ENCODE measurements around the gene RPRD2. TPM values are rescaled to one million over a fixed set of nuclear protein-coding genes. Genes with fewer than 3 reads are reported as not detected.

The RPRD2 gene
- polyA plus RNA-seq, 1 donor (not counting 4 experiments of a cell fraction or from before 2014, with no cell fraction given), result 9.1 TPM

DNA sequence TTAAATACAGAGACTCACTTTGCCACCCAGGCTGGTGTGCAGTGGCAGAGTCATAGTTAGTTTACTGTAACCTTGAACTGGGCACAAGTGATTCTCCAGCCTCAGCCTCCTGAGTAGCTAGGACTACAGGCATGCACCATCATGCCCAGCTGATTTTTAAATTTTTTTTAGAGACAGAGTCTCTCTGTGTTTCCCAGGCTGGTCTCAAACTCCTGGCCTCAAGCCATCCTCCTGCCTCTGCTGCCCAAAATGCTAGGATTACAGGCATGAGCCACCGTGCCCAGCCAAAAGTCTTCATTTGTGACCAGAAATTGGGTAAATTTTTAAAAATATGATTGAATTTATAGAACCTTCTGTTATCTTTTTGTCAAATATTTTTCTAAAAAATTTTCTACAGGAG lies 105.3 kb downstream of the RPRD2 start:
- dilution Hi-C loops (cut with MboI; ENCODE audit: extremely low pct_ligation_motif_present, low sequenced_read_pairs), result no loop called here
- Histone ChIP-seq H3K4me1 (ENCODE audit: control insufficient read depth, extremely low read depth, insufficient read depth, low read length) (peaks cover 2% of the 10 kb centered on the region), H3K9me3 (ENCODE audit: control insufficient read depth, low read depth, low read length) (no peaks in the 10 kb centered on the region), H3K9ac (ENCODE audit: control insufficient read depth, extremely low read depth, insufficient read depth, low read length) (no peak overlapping the region), H3K36me3 (ENCODE audit: control insufficient read depth in 2 of 2, extremely low read depth in 1 of 2, insufficient read depth in 2 of 2, low read length in 2 of 2) (peaks cover 8 to 17% of the 10 kb centered on the region in 2 experiments), H4K20me1 (ENCODE audit: control insufficient read depth, extremely low read depth, insufficient read depth, low read length) (no peaks in the 10 kb centered on the region), H2AFZ (ENCODE audit: control insufficient read depth, low read length) (no peak overlapping the region), H3K79me2 (ENCODE audit: control insufficient read depth, insufficient read depth, low read length) (no peaks in the 10 kb centered on the region), H3K27me3 (ENCODE audit: control insufficient read depth, extremely low read depth, insufficient read depth, low read length) (no peaks in the 10 kb centered on the region), H3K4me2 (ENCODE audit: control insufficient read depth, extremely low read depth, insufficient read depth, low read depth, low read length) (no peak overlapping the region), H3K9me1 (ENCODE audit: control insufficient read depth, extremely low read depth, insufficient read depth, low read length) (no peaks in the 10 kb centered on the region), H3K27ac (ENCODE audit: control insufficient read depth, insufficient read depth, low read length) (no peak overlapping the region), H3K4me3 (ENCODE audit: control insufficient read depth in 2 of 3, extremely low read depth in 1 of 3, insufficient read depth in 2 of 3, low read depth in 1 of 3, low read length in 3 of 3) (no peak overlapping the region)
- DNase-seq (ENCODE audit: low read depth, low spot score) (no peak), FAIRE-seq (no peak)
- TF ChIP-seq EZH2 (IDR thresholded peaks at IDR 0.05; ENCODE audit: low read length), result no peak
- TF ChIP-seq, protein P1, sequence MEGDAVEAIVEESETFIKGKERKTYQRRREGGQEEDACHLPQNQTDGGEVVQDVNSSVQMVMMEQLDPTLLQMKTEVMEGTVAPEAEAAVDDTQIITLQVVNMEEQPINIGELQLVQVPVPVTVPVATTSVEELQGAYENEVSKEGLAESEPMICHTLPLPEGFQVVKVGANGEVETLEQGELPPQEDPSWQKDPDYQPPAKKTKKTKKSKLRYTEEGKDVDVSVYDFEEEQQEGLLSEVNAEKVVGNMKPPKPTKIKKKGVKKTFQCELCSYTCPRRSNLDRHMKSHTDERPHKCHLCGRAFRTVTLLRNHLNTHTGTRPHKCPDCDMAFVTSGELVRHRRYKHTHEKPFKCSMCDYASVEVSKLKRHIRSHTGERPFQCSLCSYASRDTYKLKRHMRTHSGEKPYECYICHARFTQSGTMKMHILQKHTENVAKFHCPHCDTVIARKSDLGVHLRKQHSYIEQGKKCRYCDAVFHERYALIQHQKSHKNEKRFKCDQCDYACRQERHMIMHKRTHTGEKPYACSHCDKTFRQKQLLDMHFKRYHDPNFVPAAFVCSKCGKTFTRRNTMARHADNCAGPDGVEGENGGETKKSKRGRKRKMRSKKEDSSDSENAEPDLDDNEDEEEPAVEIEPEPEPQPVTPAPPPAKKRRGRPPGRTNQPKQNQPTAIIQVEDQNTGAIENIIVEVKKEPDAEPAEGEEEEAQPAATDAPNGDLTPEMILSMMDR (optimal IDR thresholded peaks at IDR 0.05 in 1 of 3, IDR thresholded peaks at IDR 0.05 in 1 of 3, conservative IDR thresholded peaks at IDR 0.05 in 1 of 3; ENCODE audit: extremely low read depth in 1 of 3, insufficient read depth in 2 of 3, low read length in 3 of 3), result no peak

DNA sequence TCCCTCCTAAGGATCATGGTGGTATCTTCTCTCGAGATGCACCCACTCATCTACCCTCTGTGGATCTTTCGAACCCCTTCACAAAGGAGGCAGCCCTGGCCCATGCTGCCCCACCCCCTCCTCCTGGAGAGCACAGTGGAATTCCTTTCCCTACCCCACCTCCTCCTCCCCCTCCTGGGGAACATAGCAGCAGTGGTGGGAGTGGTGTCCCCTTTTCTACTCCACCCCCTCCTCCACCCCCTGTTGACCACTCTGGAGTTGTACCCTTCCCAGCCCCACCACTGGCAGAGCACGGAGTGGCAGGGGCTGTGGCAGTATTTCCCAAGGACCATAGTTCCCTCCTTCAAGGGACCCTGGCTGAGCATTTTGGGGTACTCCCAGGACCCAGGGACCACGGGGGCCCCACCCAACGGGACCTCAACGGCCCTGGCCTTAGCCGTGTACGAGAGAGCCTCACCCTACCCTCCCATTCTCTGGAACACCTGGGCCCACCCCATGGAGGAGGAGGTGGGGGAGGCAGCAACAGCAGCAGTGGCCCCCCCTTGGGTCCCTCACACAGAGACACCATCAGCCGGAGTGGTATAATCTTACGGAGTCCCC lies 108.8 kb downstream of the RPRD2 start:
- Histone ChIP-seq H3K4me2 (ENCODE audit: control insufficient read depth, extremely low read depth, insufficient read depth, low read depth, low read length) (no peak overlapping the region), H3K9ac (ENCODE audit: control insufficient read depth, extremely low read depth, insufficient read depth, low read length) (no peak overlapping the region), H4K20me1 (ENCODE audit: control insufficient read depth, extremely low read depth, insufficient read depth, low read length) (no peaks in the 10 kb centered on the region), H3K36me3 (ENCODE audit: control insufficient read depth in 2 of 2, extremely low read depth in 1 of 2, insufficient read depth in 2 of 2, low read length in 2 of 2) (peaks cover 8 to 16% of the 10 kb centered on the region in 2 experiments), H3K4me1 (ENCODE audit: control insufficient read depth, extremely low read depth, insufficient read depth, low read length) (peaks cover 15% of the 10 kb centered on the region), H3K9me3 (ENCODE audit: control insufficient read depth, low read depth, low read length) (no peaks in the 10 kb centered on the region), H2AFZ (ENCODE audit: control insufficient read depth, low read length) (no peak overlapping the region), H3K27me3 (ENCODE audit: control insufficient read depth, extremely low read depth, insufficient read depth, low read length) (no peaks in the 10 kb centered on the region), H3K27ac (ENCODE audit: control insufficient read depth, insufficient read depth, low read length) (no peak overlapping the region), H3K9me1 (ENCODE audit: control insufficient read depth, extremely low read depth, insufficient read depth, low read length) (no peaks in the 10 kb centered on the region), H3K4me3 (ENCODE audit: control insufficient read depth in 2 of 3, extremely low read depth in 1 of 3, insufficient read depth in 2 of 3, low read depth in 1 of 3, low read length in 3 of 3) (no peak overlapping the region), H3K79me2 (ENCODE audit: control insufficient read depth, insufficient read depth, low read length) (no peaks in the 10 kb centered on the region)
- FAIRE-seq, result no peak
- DNase-seq (ENCODE audit: low read depth, low spot score), result no peak
- TF ChIP-seq EZH2 (IDR thresholded peaks at IDR 0.05; ENCODE audit: low read length), result no peak
- TF ChIP-seq, protein P1 (optimal IDR thresholded peaks at IDR 0.05 in 1 of 3, IDR thresholded peaks at IDR 0.05 in 1 of 3, conservative IDR thresholded peaks at IDR 0.05 in 1 of 3; ENCODE audit: extremely low read depth in 1 of 3, insufficient read depth in 2 of 3, low read length in 3 of 3), result no peak
- dilution Hi-C loops (cut with MboI; ENCODE audit: extremely low pct_ligation_motif_present, low sequenced_read_pairs), result no loop called here

Data from keratinocyte (primary cell).